ENCODE results near the gene UMAD1. TPM values are rescaled to one million over a fixed set of nuclear protein-coding genes. Genes with fewer than 3 reads are reported as not detected.

UMAD1 gene
- total RNA-seq, 1 donor from 2014 or later = 13.9 TPM

DNA sequence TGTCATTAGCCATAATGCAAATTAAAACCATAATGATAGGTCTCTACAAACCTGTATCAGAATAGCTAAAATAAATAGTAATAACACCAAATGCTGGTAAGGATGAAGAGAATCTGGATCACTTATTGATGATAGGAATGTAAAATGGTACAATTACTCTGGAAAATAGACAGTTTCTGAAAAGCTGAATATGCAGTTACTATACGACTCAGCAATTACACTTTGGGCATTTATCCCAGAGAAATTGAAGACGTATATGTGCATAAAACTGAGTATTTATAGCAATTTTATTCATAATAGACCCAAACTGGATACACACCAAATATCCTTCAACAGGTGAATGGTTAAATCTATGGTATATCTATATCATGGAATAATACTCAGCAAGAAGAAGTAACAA is 69.9 kb downstream of the UMAD1 start:
- CTCF ChIA-PET = no interaction called here
- no peak for TF ChIP-seq CTCF (IDR thresholded peaks at IDR 0.05)
- H3K9me3 Mint-ChIP-seq = no peaks in the 10 kb centered on the region
- peaks cover 2% of the 10 kb centered on the region for H3K36me3 Mint-ChIP-seq (ENCODE audit: low read depth)
- POLR2A ChIA-PET = no interaction called here
- ATAC-seq (ENCODE audit: low read depth) (no peak), DNase-seq (no peak)
- peaks cover 37% of the 10 kb centered on the region for H3K4me1 Mint-ChIP-seq
- H3K27ac Mint-ChIP-seq = no peak overlapping the region
- H3K27me3 Mint-ChIP-seq = no peaks in the 10 kb centered on the region
- intact Hi-C loops (cut with micrococcal nuclease) = no loop called here
- H3K4me3 Mint-ChIP-seq = no peak overlapping the region

DNA sequence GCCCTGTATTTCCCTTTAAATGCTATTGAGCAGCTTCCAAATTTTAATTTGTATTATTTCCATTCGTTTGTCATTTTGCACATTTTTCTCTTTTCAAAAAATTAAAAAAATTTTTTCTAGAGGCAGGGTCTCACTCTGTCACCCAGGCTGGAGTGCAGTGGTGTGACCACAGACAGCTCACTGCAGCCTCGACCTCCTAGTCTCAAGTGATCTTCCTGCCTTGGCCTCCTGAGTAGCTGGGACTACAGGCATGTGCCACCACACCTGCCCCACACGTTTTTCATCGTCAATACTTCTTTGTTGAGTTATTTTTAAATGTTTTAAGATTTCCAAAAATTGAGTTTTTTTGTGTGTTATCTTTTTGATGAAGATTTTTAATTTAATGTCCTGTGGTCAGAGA is 73.2 kb downstream of the UMAD1 start:
- H3K27ac Mint-ChIP-seq = no peak overlapping the region
- no peak for TF ChIP-seq CTCF (IDR thresholded peaks at IDR 0.05)
- H3K4me1 Mint-ChIP-seq = peaks cover 25% of the 10 kb centered on the region
- H3K9me3 Mint-ChIP-seq = no peaks in the 10 kb centered on the region
- H3K36me3 Mint-ChIP-seq (ENCODE audit: low read depth) = peaks cover 2% of the 10 kb centered on the region
- ChIA-PET CTCF (no interaction called here), POLR2A (no interaction called here)
- no peak for DNase-seq
- ATAC-seq (ENCODE audit: low read depth) = no peak
- no peaks in the 10 kb centered on the region for H3K27me3 Mint-ChIP-seq
- H3K4me3 Mint-ChIP-seq = no peak overlapping the region
- intact Hi-C loops (cut with micrococcal nuclease) = no loop called here

- ATAC-seq (ENCODE audit: low read depth) (no peak), DNase-seq (no peak)
- H3K4me3 Mint-ChIP-seq = no peak within 1 kb of the TSS
- H3K36me3 Mint-ChIP-seq (ENCODE audit: low read depth) = peaks cover 13% of the 10 kb centered on the region
- no peak for TF ChIP-seq CTCF (IDR thresholded peaks at IDR 0.05)
- ChIA-PET POLR2A (interaction anchor here (0.6 to 1.0 kb wide), 2 partner anchors 31 to 78 kb away, joined by 3 to 4 read pairs; partner anchors contain the start of gene UMAD1), CTCF (interaction anchor here (0.6 kb wide), 1 partner anchor 37 kb away, joined by 3 read pairs; no protein-coding TSS in a partner anchor)
- peak within 1 kb of the TSS; percentile 61 for H3K27ac Mint-ChIP-seq
- peaks cover 23% of the 10 kb centered on the region for H3K4me1 Mint-ChIP-seq
- H3K9me3 Mint-ChIP-seq = no peaks in the 10 kb centered on the region
- no peaks in the 10 kb centered on the region for H3K27me3 Mint-ChIP-seq
- intact Hi-C loops (cut with micrococcal nuclease) = loop anchor here (5.0 kb wide), 1 partner anchor 34 kb away; no protein-coding TSS in a partner anchor
Observed at GRCh38 chr7:7718492-7718891, 77.9 kb downstream of the UMAD1 start, which contains the start of gene RPA3. TSS of gene RPA3 (minus strand) at chr7:7718607. CDS start at chr7:7640418, 78,189 bp downstream.

DNA sequence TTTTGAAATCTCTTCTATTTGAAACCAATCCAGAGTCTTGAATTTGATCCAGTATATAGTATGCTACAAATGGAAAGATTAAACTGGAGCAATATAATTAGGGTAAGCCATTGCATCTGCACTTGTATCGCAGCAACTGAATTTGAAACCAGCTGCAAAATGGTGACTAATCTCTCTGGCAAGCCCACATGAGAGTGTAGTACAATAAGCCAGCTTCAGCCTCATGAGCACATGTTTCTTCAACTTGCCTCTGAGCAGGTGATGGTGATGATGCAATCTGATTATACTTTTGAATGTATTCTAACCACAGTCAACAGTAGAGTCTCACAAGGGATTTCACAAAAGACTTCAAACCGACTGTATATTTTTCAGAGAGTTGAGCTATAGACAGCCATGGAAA is 78.7 kb downstream of the UMAD1 start:
- peak overlapping the region; percentile 61 for H3K27ac Mint-ChIP-seq
- CTCF ChIA-PET = interaction anchor here (0.6 kb wide), 1 partner anchor 38 kb away, joined by 3 read pairs; no protein-coding TSS in a partner anchor

GRCh38 chr7:7720193-7720592 is 79.6 kb downstream of the UMAD1 start:
- Mint-ChIP-seq H3K27me3 (no peaks in the 10 kb centered on the region), H3K36me3 (ENCODE audit: low read depth) (peaks cover 14% of the 10 kb centered on the region), H3K27ac (peak overlapping the region; percentile 12), H3K9me3 (no peaks in the 10 kb centered on the region), H3K4me1 (peaks cover 14% of the 10 kb centered on the region), H3K4me3 (no peak overlapping the region)
- no peak for ATAC-seq (ENCODE audit: low read depth)
- DNase-seq = no peak
- POLR2A ChIA-PET = interaction anchor here (0.7 kb wide), 1 partner anchor 80 kb away, joined by 3 read pairs; the partner anchor contains the start of gene UMAD1
- intact Hi-C loops (cut with micrococcal nuclease) = no loop called here
- CTCF ChIA-PET = no interaction called here
- TF ChIP-seq CTCF (IDR thresholded peaks at IDR 0.05) = no peak

More for the DNA sequence above, 78.7 kb downstream of the UMAD1 start:
- intact Hi-C loops (cut with micrococcal nuclease) = loop anchor here (5.0 kb wide), 1 partner anchor 33 kb away; no protein-coding TSS in a partner anchor
- H3K9me3 Mint-ChIP-seq = no peaks in the 10 kb centered on the region
- H3K4me3 Mint-ChIP-seq = no peak overlapping the region
- DNase-seq (no peak), ATAC-seq (ENCODE audit: low read depth) (peak; percentile 90)
- peaks cover 13% of the 10 kb centered on the region for H3K36me3 Mint-ChIP-seq (ENCODE audit: low read depth)
- peaks cover 17% of the 10 kb centered on the region for H3K4me1 Mint-ChIP-seq
- no peaks in the 10 kb centered on the region for H3K27me3 Mint-ChIP-seq
- POLR2A ChIA-PET = interaction anchor here (0.6 to 1.0 kb wide), 3 partner anchors 31 to 79 kb away, joined by 3 to 4 read pairs (median 3); partner anchors contain the start of gene UMAD1
- no peak for TF ChIP-seq CTCF (IDR thresholded peaks at IDR 0.05)

Measured in activated B cell treated with CpG ODN at 0.5 μM for 24 hours (primary cell).